GM19452 (cell line): ENCODE data around the gene LY6G6D.

Source experiments
- ATAC-seq: cut with Tn5 transposase; IDR thresholded peaks from one replicate; pipeline ENCODE4 v1.9.1; 2021; ENCODE audit not compliant: unreplicated experiment

Gene LY6G6D

GRCh38 chr6:31734247-31734820 is 19.2 kb downstream of the LY6G6D start:
- no peak for ATAC-seq

DNA sequence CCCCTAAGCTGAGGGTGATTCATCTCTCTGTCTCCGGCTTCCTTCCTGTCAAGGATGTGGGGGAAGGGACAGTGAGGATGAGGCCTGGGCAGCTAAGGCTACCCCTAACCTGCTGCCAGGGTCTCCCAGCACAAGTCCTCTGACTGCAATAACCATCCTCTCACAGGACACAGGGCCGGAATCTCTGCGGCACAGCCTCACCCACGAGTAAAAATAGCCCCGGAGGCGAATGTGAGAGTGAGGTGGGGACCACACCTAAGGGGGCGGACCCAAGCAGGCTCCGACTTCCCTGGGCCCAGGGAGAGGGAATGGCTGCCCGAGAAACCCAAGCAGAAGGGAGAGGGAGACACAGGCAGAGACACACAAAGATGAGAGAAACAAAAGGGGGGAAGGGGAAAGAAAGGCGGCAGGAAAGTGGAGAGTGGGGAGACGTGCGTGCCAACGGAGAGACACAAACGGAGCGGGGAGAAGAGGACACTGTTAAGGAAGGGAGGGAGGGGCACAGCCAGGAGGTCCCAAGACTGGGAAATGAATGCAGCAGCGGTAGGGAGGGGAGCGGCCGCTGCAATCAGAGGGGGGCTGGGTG is 19.8 kb downstream of the LY6G6D start:
- no peak for ATAC-seq

GRCh38 chr6:31736021-31736767 is 21.0 kb downstream of the LY6G6D start, which contains the start of gene CLIC1:
Gene CLIC1, minus strand, starts transcription at chr6:31736530. Its CDS starts 230 bp downstream, at chr6:31736300.
- ATAC-seq, result no peak

DNA sequence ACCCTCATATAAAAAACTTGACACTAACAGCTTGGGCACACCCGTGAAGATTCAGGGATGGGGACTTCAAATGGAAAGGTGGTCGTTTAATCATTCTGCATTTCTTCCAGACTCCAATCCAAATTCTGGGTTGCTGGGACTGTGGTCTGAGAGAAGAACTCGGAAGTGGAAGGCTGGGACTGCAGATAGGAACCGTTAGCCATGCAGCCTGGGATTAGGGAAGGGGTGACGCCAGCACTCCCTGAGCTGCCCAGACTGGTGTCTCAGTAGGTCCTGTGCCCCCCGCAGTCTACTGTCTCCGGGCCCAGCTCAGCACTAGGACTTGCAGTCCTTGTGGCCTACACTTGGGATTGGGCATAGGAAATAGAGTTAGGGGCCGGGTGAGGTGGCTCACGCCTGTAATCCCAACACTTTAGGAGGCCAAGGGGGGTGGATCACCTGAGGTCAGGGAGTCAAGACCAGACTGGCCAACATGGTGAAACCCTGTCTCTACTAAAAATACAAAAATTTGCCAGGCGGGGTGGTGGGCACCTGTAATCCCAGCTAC is 21.7 kb downstream of the LY6G6D start:
- ATAC-seq, result no peak

DNA sequence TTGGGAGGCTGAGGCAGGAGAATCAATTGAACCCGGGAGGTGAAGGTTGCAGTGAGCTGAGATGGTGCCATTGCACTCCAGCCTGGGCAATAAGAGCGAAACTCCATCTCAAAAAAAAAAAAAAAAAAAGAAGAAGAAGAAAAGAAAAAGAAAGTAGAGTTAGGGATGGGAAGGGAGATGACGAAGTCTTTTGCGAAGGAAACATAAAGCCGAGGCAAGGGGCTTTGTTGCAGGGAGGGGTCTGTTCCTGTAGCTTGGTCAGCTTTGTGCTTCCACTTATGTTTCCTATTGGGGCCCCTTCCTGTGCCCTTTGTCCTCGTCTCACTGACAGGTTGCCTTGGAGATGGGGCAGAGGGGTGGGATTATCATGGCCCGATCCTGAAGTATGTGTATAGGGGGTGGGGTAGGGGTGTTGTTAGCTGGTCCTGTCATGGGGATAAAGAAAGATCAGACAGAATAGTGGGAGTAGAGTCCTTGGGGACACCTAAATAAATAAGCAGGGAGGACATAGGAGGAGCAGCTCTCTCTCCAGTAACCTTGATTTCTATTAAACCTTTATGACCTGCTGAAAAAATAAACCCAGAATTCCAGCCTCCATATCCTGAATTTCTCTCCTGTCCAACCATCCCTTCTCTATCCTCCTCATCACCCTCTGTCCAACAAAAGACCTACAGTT is 22.3 kb downstream of the LY6G6D start:
- ATAC-seq, result no peak

- ATAC-seq, result no peak
Observed at GRCh38 chr6:31737991-31738979, 23.1 kb downstream of the LY6G6D start.

DNA sequence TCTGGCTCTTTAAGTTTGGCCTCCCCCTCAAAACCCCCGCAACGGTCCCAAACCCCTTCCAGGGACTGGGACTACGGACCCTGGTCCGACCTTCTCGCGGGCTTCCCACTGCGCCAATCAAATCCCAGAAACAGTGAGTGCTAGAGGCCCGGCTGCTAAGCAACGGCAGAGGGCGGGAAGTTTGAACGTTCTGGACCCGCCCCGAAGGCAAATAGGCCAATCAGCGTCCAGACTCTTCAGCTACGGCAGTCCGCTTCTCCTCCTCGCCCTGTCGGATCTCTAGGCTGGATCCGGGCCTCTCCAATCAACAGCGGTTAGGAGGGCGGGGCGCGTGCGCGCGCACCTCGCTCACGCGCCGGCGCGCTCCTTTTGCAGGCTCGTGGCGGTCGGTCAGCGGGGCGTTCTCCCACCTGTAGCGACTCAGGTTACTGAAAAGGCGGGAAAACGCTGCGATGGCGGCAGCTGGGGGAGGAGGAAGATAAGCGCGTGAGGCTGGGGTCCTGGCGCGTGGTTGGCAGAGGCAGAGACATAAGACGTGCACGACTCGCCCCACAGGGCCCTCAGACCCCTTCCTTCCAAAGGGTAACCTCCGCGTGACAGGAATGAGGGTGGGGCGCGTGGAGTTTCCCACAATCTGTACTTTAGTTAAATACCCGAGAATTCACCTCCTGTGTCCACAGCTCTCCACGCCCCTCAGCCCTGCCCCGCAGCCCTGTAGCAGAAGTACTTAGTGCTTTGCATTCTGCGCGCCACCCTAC is 24.7 kb downstream of the LY6G6D start, which contains the start of gene MSH5:
Gene MSH5 (plus strand): TSS at position 367 of the 758 bp plus-strand sequence. CDS start 462 bp downstream, outside the sequence.
- ATAC-seq, result peak; percentile 60

- ATAC-seq, result no peak
Observed at GRCh38 chr6:31740397-31741223, 25.5 kb downstream of the LY6G6D start.

DNA sequence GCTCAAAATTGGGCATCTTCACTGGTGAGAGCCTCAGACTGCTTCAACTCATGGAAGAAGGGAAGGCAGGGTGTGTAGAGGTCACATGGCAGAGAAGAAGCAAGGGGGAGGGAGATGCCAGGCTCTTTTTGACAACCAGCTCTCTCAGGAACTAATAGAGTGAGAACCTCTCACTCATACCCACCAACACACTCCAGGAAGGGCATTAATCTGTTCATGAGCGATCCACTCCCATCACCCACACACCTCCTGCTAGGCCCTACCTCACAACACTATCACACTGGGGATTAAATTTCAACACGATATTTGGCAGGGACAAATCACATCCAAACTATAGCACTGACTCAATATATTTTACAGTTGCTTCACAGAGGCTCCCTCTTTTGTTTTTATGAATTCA is 26.7 kb downstream of the LY6G6D start:
- no peak for ATAC-seq

GRCh38 chr6:31742894-31743293 is 27.7 kb downstream of the LY6G6D start:
- ATAC-seq, result no peak

DNA sequence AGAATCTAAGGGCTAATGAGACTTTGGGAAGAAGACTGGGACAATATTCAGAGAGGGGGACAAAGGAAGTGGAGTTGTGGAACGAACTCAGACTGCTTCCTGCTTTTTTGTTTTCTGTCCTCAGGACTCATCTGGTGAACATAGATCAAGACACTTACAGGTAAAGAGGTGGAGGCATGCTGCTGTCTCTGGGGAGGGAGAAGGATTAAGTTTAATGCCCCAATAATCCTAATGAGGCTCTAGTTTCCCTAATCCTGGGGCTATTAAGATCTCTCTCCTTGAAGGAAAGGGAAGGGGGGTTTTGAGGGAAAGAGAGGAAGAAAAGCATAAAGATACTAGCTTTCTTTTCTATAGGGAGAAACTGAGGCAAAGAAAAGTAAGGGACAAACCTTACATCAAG is 29.3 kb downstream of the LY6G6D start:
- ATAC-seq, result no peak

- no peak for ATAC-seq
Observed at GRCh38 chr6:31749301-31750036, 34.3 kb downstream of the LY6G6D start.

DNA sequence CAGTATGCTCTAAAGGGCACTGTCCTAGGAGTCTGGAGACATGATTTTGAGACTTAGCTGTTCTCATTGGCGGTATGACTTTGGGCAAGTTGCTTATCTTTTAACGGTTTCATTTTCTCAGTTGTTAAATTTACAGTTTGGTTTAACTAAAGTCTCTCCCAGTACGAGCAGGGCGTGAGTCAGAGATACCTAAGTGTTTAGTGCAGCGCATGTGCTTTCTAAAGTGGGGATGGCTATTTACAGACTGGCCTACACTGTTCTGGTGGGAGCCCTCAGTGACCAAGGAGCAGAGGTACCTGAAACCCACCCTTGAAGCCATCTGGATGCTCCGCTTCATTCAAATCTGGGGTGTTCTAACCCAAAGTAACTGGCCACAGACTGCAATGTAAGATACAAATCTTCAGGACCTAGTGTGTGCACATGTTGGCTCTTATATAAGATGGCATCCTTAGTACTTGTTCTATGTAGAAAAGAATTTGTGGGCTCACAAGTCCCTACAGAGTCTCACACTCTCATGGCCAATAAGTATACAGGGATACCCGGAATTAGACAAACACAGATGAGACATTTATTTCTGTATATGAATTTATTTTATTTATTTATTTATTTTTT is 35.4 kb downstream of the LY6G6D start:
- ATAC-seq, result no peak

GRCh38 chr6:31752739-31753319 is 37.7 kb downstream of the LY6G6D start:
- ATAC-seq, result no peak

GRCh38 chr6:31758281-31758680 is 43.1 kb downstream of the LY6G6D start:
- ATAC-seq, result no peak

GRCh38 chr6:31760790-31761189 is 45.6 kb downstream of the LY6G6D start:
- ATAC-seq, result no peak

- ATAC-seq, result no peak
Observed at GRCh38 chr6:31761343-31761742, 46.2 kb downstream of the LY6G6D start.
